ENCODE data around the gene PACS2.
A peak's percentile ranks its signal among the peaks of the same experiment; 100 is the strongest.

The PACS2 gene

DNA sequence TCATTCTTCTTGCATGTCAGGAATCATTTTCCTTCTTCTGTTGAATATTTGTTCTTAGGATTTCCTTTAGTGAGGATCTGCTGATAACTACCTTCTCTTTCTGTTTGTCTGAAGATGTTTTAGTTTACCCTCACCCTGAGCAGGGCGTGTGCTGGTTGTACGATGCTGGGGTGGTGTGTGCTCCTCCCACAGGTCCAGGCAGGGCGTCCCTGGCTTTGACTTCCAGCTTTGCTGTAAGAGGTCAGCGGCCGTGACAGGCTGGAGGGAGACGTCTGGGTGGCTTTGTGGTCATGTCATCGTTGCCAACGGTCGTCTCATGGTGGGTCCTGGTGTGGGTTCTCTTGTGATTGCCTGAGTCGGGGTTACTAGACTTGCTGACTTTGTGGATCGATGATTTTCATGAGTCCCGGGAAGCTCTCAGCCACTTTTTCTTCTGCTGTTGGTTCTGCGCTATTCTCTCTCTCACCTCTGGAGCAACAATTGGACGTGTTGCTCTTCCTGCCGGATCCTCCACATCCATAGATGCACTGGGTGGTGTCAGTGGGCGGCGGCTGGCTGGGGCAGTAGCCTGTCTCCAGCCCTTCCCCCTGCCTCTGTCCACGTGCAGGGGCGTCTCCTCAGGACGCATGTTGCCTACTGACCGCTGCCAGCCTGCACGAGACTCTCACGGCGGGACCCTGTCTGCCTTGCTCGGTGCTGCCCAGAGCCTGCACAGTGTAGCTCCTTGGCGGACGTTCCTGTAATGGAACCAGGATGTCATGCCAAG, 8.4 kb downstream of the PACS2 start:
- Histone ChIP-seq H3K27me3 (replicated peaks; ENCODE audit: control insufficient read depth, insufficient read depth, low read length) (no peaks in the 10 kb centered on the region), H3K36me3 (ENCODE audit: control insufficient read depth, insufficient read depth, low read length) (no peaks in the 10 kb centered on the region), H3K4me3 (replicated peaks; ENCODE audit: low read depth, low read length) (no peak overlapping the region)
- no peak for DNase-seq (ENCODE audit: extremely low read depth, insufficient read length)
- TF ChIP-seq, protein P1, sequence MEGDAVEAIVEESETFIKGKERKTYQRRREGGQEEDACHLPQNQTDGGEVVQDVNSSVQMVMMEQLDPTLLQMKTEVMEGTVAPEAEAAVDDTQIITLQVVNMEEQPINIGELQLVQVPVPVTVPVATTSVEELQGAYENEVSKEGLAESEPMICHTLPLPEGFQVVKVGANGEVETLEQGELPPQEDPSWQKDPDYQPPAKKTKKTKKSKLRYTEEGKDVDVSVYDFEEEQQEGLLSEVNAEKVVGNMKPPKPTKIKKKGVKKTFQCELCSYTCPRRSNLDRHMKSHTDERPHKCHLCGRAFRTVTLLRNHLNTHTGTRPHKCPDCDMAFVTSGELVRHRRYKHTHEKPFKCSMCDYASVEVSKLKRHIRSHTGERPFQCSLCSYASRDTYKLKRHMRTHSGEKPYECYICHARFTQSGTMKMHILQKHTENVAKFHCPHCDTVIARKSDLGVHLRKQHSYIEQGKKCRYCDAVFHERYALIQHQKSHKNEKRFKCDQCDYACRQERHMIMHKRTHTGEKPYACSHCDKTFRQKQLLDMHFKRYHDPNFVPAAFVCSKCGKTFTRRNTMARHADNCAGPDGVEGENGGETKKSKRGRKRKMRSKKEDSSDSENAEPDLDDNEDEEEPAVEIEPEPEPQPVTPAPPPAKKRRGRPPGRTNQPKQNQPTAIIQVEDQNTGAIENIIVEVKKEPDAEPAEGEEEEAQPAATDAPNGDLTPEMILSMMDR (IDR thresholded peaks at IDR 0.05; ENCODE audit: insufficient read depth, low read length, poor library complexity, severe bottlenecking), result no peak

DNA sequence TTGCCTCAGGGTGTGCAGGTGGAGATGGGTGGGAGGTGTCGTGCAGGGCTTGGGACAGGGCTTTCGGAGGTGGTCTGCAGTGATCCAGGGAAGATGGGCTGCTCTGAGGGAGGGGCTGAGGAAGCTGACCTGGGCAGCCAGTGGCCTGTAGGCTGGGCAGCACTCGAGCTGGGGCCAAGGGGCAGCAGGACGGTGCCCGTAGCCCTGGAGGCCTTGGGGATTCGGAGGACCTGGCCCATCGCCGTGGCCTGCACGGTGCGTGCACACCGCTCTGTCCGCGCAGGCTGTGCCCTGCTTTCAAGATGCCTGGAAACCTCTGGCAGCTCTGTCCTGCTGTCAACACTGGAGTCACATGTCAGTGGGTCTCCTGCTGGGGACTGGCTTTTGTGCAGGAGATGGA, 9.1 kb downstream of the PACS2 start:
- Histone ChIP-seq H3K4me3 (replicated peaks; ENCODE audit: low read depth, low read length) (no peak overlapping the region), H3K36me3 (ENCODE audit: control insufficient read depth, insufficient read depth, low read length) (no peaks in the 10 kb centered on the region), H3K27me3 (replicated peaks; ENCODE audit: control insufficient read depth, insufficient read depth, low read length) (no peaks in the 10 kb centered on the region)
- no peak for DNase-seq (ENCODE audit: extremely low read depth, insufficient read length)
- TF ChIP-seq, protein P1 (IDR thresholded peaks at IDR 0.05; ENCODE audit: insufficient read depth, low read length, poor library complexity, severe bottlenecking), result no peak

DNA sequence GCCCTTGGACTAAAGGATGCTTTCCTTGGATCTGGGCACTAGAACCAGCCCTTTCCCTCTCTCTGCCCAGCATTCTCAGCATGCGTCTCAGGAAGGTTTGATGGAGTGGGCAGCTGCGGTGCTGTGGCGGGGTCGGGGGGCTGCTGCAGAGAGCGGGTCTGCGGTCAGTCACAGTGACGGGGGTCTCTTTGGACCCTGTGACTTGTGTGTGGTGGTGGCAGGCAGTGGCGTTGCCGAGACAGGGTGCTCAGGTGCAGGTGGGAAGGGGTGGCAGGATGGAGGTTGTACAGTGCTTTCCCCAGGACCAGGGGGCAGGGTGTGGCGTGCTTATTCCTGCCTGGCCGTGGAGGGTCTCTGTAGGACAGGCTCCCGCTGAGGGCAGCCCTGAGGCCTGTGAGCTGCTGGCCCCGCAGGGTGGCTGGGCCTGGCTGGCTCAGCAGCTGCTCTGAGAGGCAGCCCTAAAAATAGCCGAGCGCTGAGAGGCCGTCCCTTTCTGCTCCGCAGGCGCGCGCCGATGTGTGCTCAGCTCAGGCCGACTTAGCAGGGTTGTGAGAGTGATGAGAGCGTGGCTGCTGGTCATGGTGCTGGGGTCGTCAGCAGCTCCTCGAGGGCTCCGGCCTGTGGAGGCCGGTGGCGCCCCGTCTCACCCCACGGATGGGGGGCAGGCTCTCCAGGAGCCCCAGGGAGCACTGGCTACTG, 9.7 kb downstream of the PACS2 start:
- Histone ChIP-seq H3K27me3 (replicated peaks; ENCODE audit: control insufficient read depth, insufficient read depth, low read length) (no peaks in the 10 kb centered on the region), H3K4me3 (replicated peaks; ENCODE audit: low read depth, low read length) (no peak overlapping the region)
- DNase-seq (ENCODE audit: extremely low read depth, insufficient read length), result no peak

DNA sequence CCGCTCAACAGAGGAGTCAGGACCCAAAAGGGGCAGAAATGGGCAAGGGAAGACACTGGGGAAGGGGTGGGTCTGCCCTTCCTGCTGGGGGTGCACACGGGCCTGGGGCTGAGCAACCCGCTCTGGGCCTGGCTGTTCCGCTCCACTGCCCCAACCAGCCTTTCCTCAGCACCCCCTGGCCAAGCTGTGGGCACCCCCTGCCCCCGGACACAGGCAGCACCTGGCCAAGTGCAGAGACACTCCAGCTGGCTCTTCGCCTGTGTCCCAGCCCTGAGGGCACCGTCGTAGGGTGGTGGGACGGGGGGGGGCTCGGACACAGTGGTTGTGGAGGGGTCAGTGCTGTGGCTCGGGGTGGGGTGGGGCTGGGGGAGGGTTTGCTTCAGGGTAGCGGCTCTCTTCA, 10.3 kb downstream of the PACS2 start:
- Histone ChIP-seq H3K27me3 (replicated peaks; ENCODE audit: control insufficient read depth, insufficient read depth, low read length) (no peaks in the 10 kb centered on the region), H3K36me3 (ENCODE audit: control insufficient read depth, insufficient read depth, low read length) (no peaks in the 10 kb centered on the region), H3K4me3 (replicated peaks; ENCODE audit: low read depth, low read length) (no peak overlapping the region)
- no peak for DNase-seq (ENCODE audit: extremely low read depth, insufficient read length)
- TF ChIP-seq, protein P1 (IDR thresholded peaks at IDR 0.05; ENCODE audit: insufficient read depth, low read length, poor library complexity, severe bottlenecking), result no peak

More for the DNA sequence above, 9.7 kb downstream of the PACS2 start:
- no peaks in the 10 kb centered on the region for H3K36me3 ChIP-seq (ENCODE audit: control insufficient read depth, insufficient read depth, low read length)
- TF ChIP-seq, protein P1 (IDR thresholded peaks at IDR 0.05; ENCODE audit: insufficient read depth, low read length, poor library complexity, severe bottlenecking), result no peak

DNA sequence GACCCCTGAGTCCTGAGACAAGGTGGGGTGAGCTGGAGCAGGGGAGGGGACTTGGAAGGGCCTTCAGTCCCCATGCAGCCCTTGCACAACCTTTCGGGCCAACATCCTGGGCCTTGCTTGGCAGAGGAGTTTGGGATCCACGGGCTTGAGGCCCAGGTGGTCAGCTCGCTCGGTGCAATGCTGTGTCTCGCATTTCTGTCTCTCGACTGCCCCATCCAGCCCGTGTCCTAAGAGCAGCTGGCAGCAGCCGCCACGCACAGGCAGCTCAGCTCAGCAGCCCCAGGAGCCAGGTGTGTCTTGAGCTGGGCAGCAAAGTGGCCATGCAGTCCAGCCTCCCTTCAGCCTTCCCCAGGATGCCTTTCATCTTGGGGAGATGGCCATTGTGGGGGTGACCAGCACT, 10.8 kb downstream of the PACS2 start:
- no peaks in the 10 kb centered on the region for H3K27me3 ChIP-seq (replicated peaks; ENCODE audit: control insufficient read depth, insufficient read depth, low read length)

More for the DNA sequence above, 10.8 kb downstream of the PACS2 start:
- DNase-seq (ENCODE audit: extremely low read depth, insufficient read length), result peak; percentile 3
- TF ChIP-seq, protein P1 (IDR thresholded peaks at IDR 0.05; ENCODE audit: insufficient read depth, low read length, poor library complexity, severe bottlenecking), result no peak
- Histone ChIP-seq H3K36me3 (ENCODE audit: control insufficient read depth, insufficient read depth, low read length) (no peaks in the 10 kb centered on the region), H3K4me3 (replicated peaks; ENCODE audit: low read depth, low read length) (no peak overlapping the region)
